ENCODE data around the gene SPACA9.

- no peak for TF ChIP-seq CTCF (IDR thresholded peaks at IDR 0.05)
- TF ChIP-seq POLR2A (IDR thresholded peaks at IDR 0.05), result no peak
Measured at GRCh38 chr9:132862533-132862932, 16.2 kb upstream of the SPACA9 start.
